Mesothelial cell of epicardium (in vitro differentiated cells): ENCODE data around the gene REEP6. TPM values are rescaled to one million over a fixed set of nuclear protein-coding genes. Genes with fewer than 3 reads are reported as not detected.
"Not testable (repeated sequence)": the region's sequence is repeated elsewhere in the genome, so short reads cannot be mapped to it uniquely, and the experiment has no call there.

ENCODE experiments used
- DNase-seq, 2 experiments: peaks; one replicate each; pipeline ENCODE4 v3.0.0; 2021; ENCODE audit warnings: low spot score in 2 of 2; ENCODE audit not compliant: unreplicated experiment in 2 of 2
- H3K27ac Mint-ChIP-seq: 2 replicates; pipeline ENCODE4 v1.8.0; 2021; ENCODE audit warnings: mixed read lengths
- H3K27me3 Mint-ChIP-seq: 2 replicates; pipeline ENCODE4 v1.8.0; 2021; ENCODE audit warnings: low read depth, mixed read lengths
- H3K36me3 Mint-ChIP-seq: 2 replicates; pipeline ENCODE4 v1.8.0; 2021; ENCODE audit warnings: mixed read lengths
- H3K4me1 Mint-ChIP-seq: 2 replicates; pipeline ENCODE4 v1.8.0; 2021; ENCODE audit warnings: mixed read lengths
- H3K4me3 Mint-ChIP-seq: 2 replicates; pipeline ENCODE4 v1.8.0; 2021; ENCODE audit warnings: mild to moderate bottlenecking, moderate library complexity, mixed read lengths
- H3K9me3 Mint-ChIP-seq: 2 replicates; pipeline ENCODE4 v1.8.0; 2021; ENCODE audit warnings: mixed read lengths
- CTCF ChIP-seq: fragments of 200-600 bp; sonication (generic); IDR thresholded peaks from one replicate; pipeline ENCODE4 v1.5.0; 2021; ENCODE audit warnings: antibody characterized with exemption; ENCODE audit not compliant: unreplicated experiment
- total RNA-seq: library from RNA; stranded (reverse); gene quantifications from 3 replicates; pipeline ENCODE4 v1.2.1, GENCODE V29; 2021

Gene REEP6
- total RNA-seq, 1 donor from 2014 or later: 3.8 TPM

GRCh38 chr19:1514986-1515721, 24.2 kb downstream of the REEP6 start:
- Mint-ChIP-seq H3K9me3 (no peaks in the 10 kb centered on the region), H3K36me3 (no peaks in the 10 kb centered on the region), H3K27me3 (peaks cover 63% of the 10 kb centered on the region), H3K27ac (no peak overlapping the region), H3K4me3 (no peak overlapping the region), H3K4me1 (peaks cover 2% of the 10 kb centered on the region)
- DNase-seq: no peak
- no peak for TF ChIP-seq CTCF

- no peak overlapping the region for H3K27ac Mint-ChIP-seq
- TF ChIP-seq CTCF: no peak
- H3K36me3 Mint-ChIP-seq: no peaks in the 10 kb centered on the region
- no peaks in the 10 kb centered on the region for H3K9me3 Mint-ChIP-seq
- no peaks in the 10 kb centered on the region for H3K4me1 Mint-ChIP-seq
- H3K27me3 Mint-ChIP-seq: peaks cover 60% of the 10 kb centered on the region
- H3K4me3 Mint-ChIP-seq: no peak overlapping the region
- no peak for DNase-seq
Measured at GRCh38 chr19:1516395-1516753, 25.4 kb downstream of the REEP6 start.

- no peaks in the 10 kb centered on the region for H3K4me1 Mint-ChIP-seq
- H3K36me3 Mint-ChIP-seq: no peaks in the 10 kb centered on the region
- no peaks in the 10 kb centered on the region for H3K9me3 Mint-ChIP-seq
- TF ChIP-seq CTCF: no peak
- peaks cover 69% of the 10 kb centered on the region for H3K27me3 Mint-ChIP-seq
- H3K4me3 Mint-ChIP-seq: no peak overlapping the region
- DNase-seq: no peak
- no peak overlapping the region for H3K27ac Mint-ChIP-seq
Measured at GRCh38 chr19:1518471-1518870, 27.5 kb downstream of the REEP6 start.

- not testable (repeated sequence) for H3K4me1 Mint-ChIP-seq, DNase-seq, H3K27ac Mint-ChIP-seq, H3K4me3 Mint-ChIP-seq, H3K9me3 Mint-ChIP-seq, H3K36me3 Mint-ChIP-seq
- peaks cover 69% of the 10 kb centered on the region for H3K27me3 Mint-ChIP-seq
Measured at GRCh38 chr19:1519802-1520201, 28.8 kb downstream of the REEP6 start.

GRCh38 chr19:1520203-1520780, 29.3 kb downstream of the REEP6 start:
- Mint-ChIP-seq H3K4me3 (no peak overlapping the region), H3K9me3 (no peaks in the 10 kb centered on the region), H3K4me1 (peaks cover 4% of the 10 kb centered on the region), H3K27me3 (peaks cover 69% of the 10 kb centered on the region), H3K36me3 (no peaks in the 10 kb centered on the region), H3K27ac (no peak overlapping the region)
- no peak for DNase-seq
- no peak for TF ChIP-seq CTCF

GRCh38 chr19:1521636-1522035, 30.7 kb downstream of the REEP6 start:
- no peak for TF ChIP-seq CTCF
- no peak overlapping the region for H3K27ac Mint-ChIP-seq

More at GRCh38 chr19:1521636-1522035, 30.7 kb downstream of the REEP6 start:
- Mint-ChIP-seq H3K4me1 (peaks cover 4% of the 10 kb centered on the region), H3K36me3 (no peaks in the 10 kb centered on the region), H3K4me3 (no peak overlapping the region), H3K27me3 (peaks cover 71% of the 10 kb centered on the region), H3K9me3 (no peaks in the 10 kb centered on the region)
- no peak for DNase-seq
